ENCODE data around the gene DCAF6.

The DCAF6 gene

DNA sequence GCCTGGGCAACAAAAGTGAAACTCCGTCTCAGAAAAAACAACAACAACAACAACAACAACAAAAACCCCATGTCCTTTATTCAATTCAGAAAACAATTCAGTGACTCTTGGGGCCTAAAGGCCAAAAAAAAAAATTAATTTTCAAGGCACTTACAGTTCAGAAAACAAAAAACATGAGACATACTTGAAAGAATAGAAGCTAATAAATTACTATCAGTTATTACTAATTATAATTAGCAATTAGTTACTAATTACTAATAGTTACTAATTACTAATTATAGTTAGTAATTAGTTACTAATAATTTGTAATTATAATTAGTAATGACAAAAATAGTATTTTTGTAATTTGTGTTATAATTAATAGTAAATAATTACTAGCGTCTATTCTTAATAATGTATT, 57.2 kb downstream of the DCAF6 start:
- TF ChIP-seq POLR2AphosphoS5 (IDR thresholded peaks at IDR 0.05; ENCODE audit: low read depth, low read length) (no peak), SIN3A (IDR thresholded peaks at IDR 0.05; ENCODE audit: borderline replicate concordance, insufficient read depth, low read length) (no peak), TAF1 (IDR thresholded peaks at IDR 0.05; ENCODE audit: borderline replicate concordance, insufficient read depth, low read length) (no peak), FOXP2 (optimal IDR thresholded peaks at IDR 0.05; ENCODE audit: borderline replicate concordance, extremely low read depth, extremely low read length, insufficient read depth) (no peak), REST (IDR thresholded peaks at IDR 0.05; ENCODE audit: insufficient read depth in 1 of 2, low read depth in 2 of 2, low read length in 2 of 2) (no peak)

DNA sequence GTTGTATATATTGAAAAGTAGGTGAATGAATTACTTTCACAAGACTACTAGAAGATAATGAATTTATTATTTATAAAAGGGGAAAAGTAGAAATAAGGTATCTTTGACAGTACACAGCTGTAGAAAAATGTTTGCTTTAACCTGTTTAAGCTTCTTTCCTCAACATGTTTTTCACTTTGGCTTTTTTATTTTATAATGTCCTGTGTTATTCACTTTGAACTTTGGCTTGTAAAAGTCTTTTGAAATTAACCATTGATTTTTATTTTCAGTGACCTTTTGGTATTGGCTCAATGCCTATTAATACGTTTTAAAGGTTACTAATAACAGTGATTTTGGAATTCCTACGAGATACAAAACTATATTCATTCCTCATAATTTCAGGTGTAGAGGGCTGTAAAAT, 58.1 kb downstream of the DCAF6 start:
- TF ChIP-seq TAF1 (IDR thresholded peaks at IDR 0.05; ENCODE audit: borderline replicate concordance, insufficient read depth, low read length) (no peak), FOXP2 (optimal IDR thresholded peaks at IDR 0.05; ENCODE audit: borderline replicate concordance, extremely low read depth, extremely low read length, insufficient read depth) (no peak), SIN3A (IDR thresholded peaks at IDR 0.05; ENCODE audit: borderline replicate concordance, insufficient read depth, low read length) (no peak), POLR2AphosphoS5 (IDR thresholded peaks at IDR 0.05; ENCODE audit: low read depth, low read length) (no peak)

- TF ChIP-seq TAF1 (IDR thresholded peaks at IDR 0.05; ENCODE audit: borderline replicate concordance, insufficient read depth, low read length): no peak
- TF ChIP-seq POLR2AphosphoS5 (IDR thresholded peaks at IDR 0.05; ENCODE audit: low read depth, low read length): no peak
- TF ChIP-seq FOXP2 (optimal IDR thresholded peaks at IDR 0.05; ENCODE audit: borderline replicate concordance, extremely low read depth, extremely low read length, insufficient read depth): no peak
- TF ChIP-seq SIN3A (IDR thresholded peaks at IDR 0.05; ENCODE audit: borderline replicate concordance, insufficient read depth, low read length): no peak
- no peak for TF ChIP-seq REST (IDR thresholded peaks at IDR 0.05; ENCODE audit: insufficient read depth in 1 of 2, low read depth in 2 of 2, low read length in 2 of 2)
Observed at GRCh38 chr1:167995038-167995437, 58.6 kb downstream of the DCAF6 start.

DNA sequence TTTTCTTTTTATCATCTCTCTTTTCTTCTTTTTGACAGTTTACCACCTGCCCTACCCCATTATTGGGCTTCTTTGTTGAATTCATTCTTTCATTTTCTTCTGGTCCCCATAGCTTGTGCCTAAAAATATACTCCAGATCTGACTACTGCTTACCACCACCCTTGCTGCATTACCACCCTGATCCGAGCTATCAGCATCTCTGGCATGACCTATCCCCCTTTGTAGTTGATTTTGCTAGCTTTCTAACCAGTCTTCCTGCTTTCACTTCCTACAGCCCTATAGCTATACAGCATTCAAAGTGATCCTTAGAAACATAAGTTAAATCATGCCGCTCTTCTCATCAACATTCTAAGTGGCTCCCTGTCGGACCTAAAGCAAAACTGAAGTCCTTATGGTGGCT, 59.8 kb downstream of the DCAF6 start:
- TF ChIP-seq FOXP2 (optimal IDR thresholded peaks at IDR 0.05; ENCODE audit: borderline replicate concordance, extremely low read depth, extremely low read length, insufficient read depth) (no peak), REST (IDR thresholded peaks at IDR 0.05; ENCODE audit: insufficient read depth in 1 of 2, low read depth in 2 of 2, low read length in 2 of 2) (no peak), TAF1 (IDR thresholded peaks at IDR 0.05; ENCODE audit: borderline replicate concordance, insufficient read depth, low read length) (no peak), POLR2AphosphoS5 (IDR thresholded peaks at IDR 0.05; ENCODE audit: low read depth, low read length) (no peak), SIN3A (IDR thresholded peaks at IDR 0.05; ENCODE audit: borderline replicate concordance, insufficient read depth, low read length) (no peak)

GRCh38 chr1:167997037-167997575, 60.6 kb downstream of the DCAF6 start:
- TF ChIP-seq SIN3A (IDR thresholded peaks at IDR 0.05; ENCODE audit: borderline replicate concordance, insufficient read depth, low read length): no peak
- no peak for TF ChIP-seq TAF1 (IDR thresholded peaks at IDR 0.05; ENCODE audit: borderline replicate concordance, insufficient read depth, low read length)
- TF ChIP-seq FOXP2 (optimal IDR thresholded peaks at IDR 0.05; ENCODE audit: borderline replicate concordance, extremely low read depth, extremely low read length, insufficient read depth): no peak
- TF ChIP-seq REST (IDR thresholded peaks at IDR 0.05; ENCODE audit: insufficient read depth in 1 of 2, low read depth in 2 of 2, low read length in 2 of 2): no peak
- no peak for TF ChIP-seq POLR2AphosphoS5 (IDR thresholded peaks at IDR 0.05; ENCODE audit: low read depth, low read length)

Measured in PFSK-1 (cell line).